Heart right ventricle (tissue), 16 donors: ENCODE measurements around the gene NADSYN1. TPM values are rescaled to one million over a fixed set of nuclear protein-coding genes. Genes with fewer than 3 reads are reported as not detected.
A peak's percentile ranks its signal among the peaks of the same experiment; 100 is the strongest.

Experiments
- ATAC-seq, 8 donors: fragments of 200-7000 bp; cut with Tn5 transposase; one replicate each; pipeline ENCODE4 v1.9.1; 2020; ENCODE audit warnings: mild to moderate bottlenecking in 8 of 8, moderate library complexity in 8 of 8, moderate number of reproducible peaks in 1 of 8
- DNase-seq, 2 donors: peaks; one replicate each; pipeline ENCODE4 v3.0.0-alpha.2; 2020
- H3K27ac ChIP-seq, 10 donors: fragments of 200-600 bp; sonication (generic) in 2 of 10; one replicate each; pipeline versions ENCODE4 v1.5.0 to v1.8.0; 2020 to 2022; ENCODE audit warnings: mild to moderate bottlenecking in 3 of 10
- H3K27me3 ChIP-seq, 7 donors: fragments of 200-600 bp; one replicate each; pipeline ENCODE4 v1.8.0; 2021 to 2022; ENCODE audit warnings: mild to moderate bottlenecking in 2 of 7
- H3K36me3 ChIP-seq, 9 donors: fragments of 200-600 bp; sonication (generic) in 1 of 9; one replicate each; pipeline versions ENCODE4 v1.5.0 to v1.8.0; 2020 to 2022; ENCODE audit warnings: mild to moderate bottlenecking in 2 of 9
- H3K4me1 ChIP-seq, 9 donors: fragments of 200-600 bp; sonication (generic) in 1 of 9; one replicate each; pipeline versions ENCODE4 v1.5.0 to v1.8.0; 2020 to 2022; ENCODE audit warnings: mild to moderate bottlenecking in 4 of 9
- H3K4me3 ChIP-seq, 10 donors: fragments of 200-600 bp; sonication (generic) in 2 of 10; one replicate each; pipeline versions ENCODE4 v1.5.0 to v1.8.0; 2020 to 2022; ENCODE audit warnings: mild to moderate bottlenecking in 7 of 10, moderate library complexity in 2 of 10
- H3K9me3 ChIP-seq, 11 donors: fragments of 200-600 bp in 10 of 11; sonication (generic) in 2 of 11; one replicate each; pipeline versions ENCODE4 v1.5.0 to v1.8.0; 2013 to 2022; ENCODE audit warnings: mild to moderate bottlenecking in 2 of 11, control low read depth in 1 of 11, moderate library complexity in 1 of 11
- whole genome bisulfite sequencing, 2 donors: extraction: QIAGEN DNeasy Blood & Tissue Kit; methylation state at CpG; one replicate each; pipeline ENCODE4 v1.1.7; 2013; ENCODE audit warnings: inconsistent platforms in 1 of 2; 5-methylcytosine and 5-hydroxymethylcytosine counted together
- intact Hi-C, 10 donors: fragments of 100-400 bp; cut with DNase I; formaldehyde crosslinking; loops; one replicate each; pipeline versions ENCODE4 v1.11.1 to v1.14.2; 2022
- long read RNA-seq, 3 donors: library from polyadenylated mRNA; unstranded; transcript quantifications; one replicate each; pipeline ENCODE4 v2.0.0, GENCODE V29; 2020 to 2021
- polyA plus RNA-seq, 2 donors: library from polyadenylated mRNA; stranded (reverse); fragments of 200-250 nt; gene quantifications; one replicate each; pipeline ENCODE4 v1.2.3, GENCODE V29; 2013
- total RNA-seq, 10 donors: library from RNA; stranded (reverse); fragmentation: NEBNext Ultra II Directional in 3 of 10; extraction: Animal tissue kit (Norgen Biotek cat#: 25700) in 3 of 10; gene quantifications; one replicate each; pipeline versions ENCODE4 v1.2.1 to v1.2.4, GENCODE V29; 2021 to 2023
- TF ChIP-seq, protein P1 (sequence below), 9 donors: fragments of 200-600 bp; sonication (generic) in 2 of 9; IDR thresholded peaks; one replicate each; pipeline versions ENCODE4 v1.5.0 to v1.8.0; 2021 to 2022; ENCODE audit warnings: antibody characterized with exemption in 9 of 9, mild to moderate bottlenecking in 5 of 9, moderate library complexity in 1 of 9
- donor health status: Arrhythmogenic right ventricular cardiomyopathy.
- donor health status: ischemic (EF 13 %, LVEDD 7.1; RV severe dilation, severe dysfunction).
- donor health status: healthy with polysubstance abuse.
- donor health status: DM: no; HTN: yes; CAD: no.
- donor health status: DM: no; HTN: no; CAD: no.
- donor health status: ischemic (EF 25% LVEDD 6.9; RV normal size, moderate dysfunction).
- donor health status: ischemic (EF 25% LVEDD 5.7; RV mildly dilated, moderate dysfunction).
- donor health status: healthy.
- donor health status: DM: yes; HTN: yes; CAD: no.
- donor health status: Ischemic cardiomyopathy.
- donor health status: ischemic (EF 35%, LVEDD 5.7; RV mildly dilated, moderate dysfunction).
- donor health status: nonischemic (EF 11% LVEDD 7.7; RV severe dilation, severe dysfunction).
- donor health status: DM: yes; HTN: yes; CAD: no.
- donor health status: PGD.
- donor health status: ischemic (EF 29% LVEDD 5.4; RV normal size, mild dysfunction).
- donor health status: nonischemic (EF 23%, LVEDD 6.1; RV moderate dilation, normal function).

NADSYN1 gene
- 10 to 100 TPM; 13.4 to 31.4 (median 16.0) TPM for total RNA-seq
- polyA plus RNA-seq, result 10 to 100 TPM; 25.6 to 32.0 TPM
- long read RNA-seq, donor 1, transcript NADSYN1-201 (21 exons, 2,773 nt), result major isoform, 10 of 16 reads
- long read RNA-seq, donor 1, partial matches to known transcripts, result 4 of 16 reads
- long read RNA-seq, donor 1, other reads (novel, unspliced or antisense), result 2 of 16 reads
- long read RNA-seq, donor 2, transcript NADSYN1-201 (21 exons, 2,773 nt), result major isoform, 17 of 25 reads
- long read RNA-seq, donor 2, partial matches to known transcripts, result 5 of 25 reads
- long read RNA-seq, donor 2, other reads (novel, unspliced or antisense), result 2 of 25 reads
- long read RNA-seq, donor 3, transcript NADSYN1-201 (21 exons, 2,773 nt), result major isoform, 30 of 41 reads
- long read RNA-seq, donor 3, partial matches to known transcripts, result 4 of 41 reads
- long read RNA-seq, donor 3, other reads (novel, unspliced or antisense), result 6 of 41 reads

DNA sequence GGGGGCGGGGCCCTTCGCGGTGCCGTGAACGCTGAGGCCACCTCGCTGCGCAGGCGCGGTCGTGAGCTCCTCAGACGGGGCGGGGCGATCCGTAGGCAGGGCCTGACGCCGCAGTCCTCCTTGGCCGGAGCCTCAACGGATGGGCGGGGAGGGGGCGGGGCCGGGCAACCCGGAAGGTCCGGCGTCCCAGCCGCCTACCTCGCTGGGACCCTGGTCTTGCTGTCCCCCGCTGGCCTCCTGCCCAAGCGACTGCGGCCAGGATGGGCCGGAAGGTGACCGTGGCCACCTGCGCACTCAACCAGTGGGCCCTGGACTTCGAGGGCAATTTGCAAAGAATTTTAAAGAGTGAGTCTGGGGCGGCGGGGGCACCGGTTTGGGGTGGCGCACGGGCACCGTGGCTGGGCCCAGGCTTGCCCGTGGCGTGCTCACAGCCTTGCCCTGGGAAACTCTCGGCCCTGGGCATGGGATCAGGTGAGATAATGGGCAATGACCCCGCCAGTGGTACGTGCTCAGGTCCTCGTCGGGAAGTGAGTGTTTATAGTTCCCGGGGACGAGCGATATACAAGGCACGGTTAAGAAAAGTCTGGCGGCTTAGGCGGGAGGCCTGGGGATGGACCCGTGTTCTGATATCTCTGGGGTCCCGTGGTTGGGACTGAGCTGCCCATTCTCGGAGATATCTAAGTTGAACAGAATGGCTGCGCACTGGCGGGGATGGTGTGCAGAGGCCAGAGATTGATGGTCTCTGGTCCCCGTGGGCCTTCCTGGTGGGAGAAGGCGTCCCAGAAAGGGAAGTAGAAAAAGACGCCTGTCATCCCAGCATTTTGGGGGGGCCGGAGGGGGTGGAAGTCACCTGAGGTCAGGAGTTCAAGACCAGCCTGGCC is at the start of gene NADSYN1:
Gene NADSYN1 (plus strand): TSS at position 167 of the 881 bp plus-strand sequence. CDS start 94 bp downstream, at position 261.
- H3K4me3 ChIP-seq, result peak within 1 kb of the TSS; percentile 54 to 97 (median 90)
- TF ChIP-seq, protein P1, sequence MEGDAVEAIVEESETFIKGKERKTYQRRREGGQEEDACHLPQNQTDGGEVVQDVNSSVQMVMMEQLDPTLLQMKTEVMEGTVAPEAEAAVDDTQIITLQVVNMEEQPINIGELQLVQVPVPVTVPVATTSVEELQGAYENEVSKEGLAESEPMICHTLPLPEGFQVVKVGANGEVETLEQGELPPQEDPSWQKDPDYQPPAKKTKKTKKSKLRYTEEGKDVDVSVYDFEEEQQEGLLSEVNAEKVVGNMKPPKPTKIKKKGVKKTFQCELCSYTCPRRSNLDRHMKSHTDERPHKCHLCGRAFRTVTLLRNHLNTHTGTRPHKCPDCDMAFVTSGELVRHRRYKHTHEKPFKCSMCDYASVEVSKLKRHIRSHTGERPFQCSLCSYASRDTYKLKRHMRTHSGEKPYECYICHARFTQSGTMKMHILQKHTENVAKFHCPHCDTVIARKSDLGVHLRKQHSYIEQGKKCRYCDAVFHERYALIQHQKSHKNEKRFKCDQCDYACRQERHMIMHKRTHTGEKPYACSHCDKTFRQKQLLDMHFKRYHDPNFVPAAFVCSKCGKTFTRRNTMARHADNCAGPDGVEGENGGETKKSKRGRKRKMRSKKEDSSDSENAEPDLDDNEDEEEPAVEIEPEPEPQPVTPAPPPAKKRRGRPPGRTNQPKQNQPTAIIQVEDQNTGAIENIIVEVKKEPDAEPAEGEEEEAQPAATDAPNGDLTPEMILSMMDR (IDR thresholded peaks at IDR 0.05), result no peak
- ATAC-seq (peak; percentile 91 to 96 (median 94)), DNase-seq (peak; percentile 97 to 99)
- H3K9me3 ChIP-seq, result no peaks in the 10 kb centered on the region
- no peaks in the 10 kb centered on the region for H3K27me3 ChIP-seq
- peak within 1 kb of the TSS in 9 of 10 donors; percentile 71 to 95 (median 80) for H3K27ac ChIP-seq
- intact Hi-C loops, result no loop called here
- H3K36me3 ChIP-seq, result peaks cover 0 to 37% (median 20%) of the 10 kb centered on the region in 9 donors
- peaks cover 4 to 50% (median 28%) of the 10 kb centered on the region in 9 donors for H3K4me1 ChIP-seq
- WGBS, 2 donors, result 2 to 3% methylated on average over 61 of the region's 61 CpGs

DNA sequence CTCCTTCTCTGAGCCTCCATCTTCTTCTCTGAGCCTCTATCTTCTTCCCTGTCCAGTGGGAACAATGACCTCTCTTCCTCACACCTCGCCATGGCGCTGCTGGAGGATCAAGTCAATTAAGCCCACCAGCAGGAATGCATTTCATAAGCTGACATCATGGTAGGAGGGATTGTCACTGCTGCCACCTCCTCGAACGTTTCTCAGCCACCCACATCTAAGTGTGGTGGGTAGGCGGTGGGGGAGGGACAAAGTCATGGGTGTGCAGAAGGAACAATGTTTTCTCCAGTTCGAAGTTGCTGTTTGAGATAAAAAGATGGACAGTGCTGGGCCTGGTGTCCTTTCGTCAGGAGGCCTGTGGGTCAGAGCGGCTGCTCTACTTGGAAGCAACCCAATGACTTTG is 48.8 kb upstream of the NADSYN1 start:
- H3K4me1 ChIP-seq, result no peaks in the 10 kb centered on the region
- intact Hi-C loops, result no loop called here
- no peak overlapping the region for H3K27ac ChIP-seq
- H3K4me3 ChIP-seq, result no peak overlapping the region
- H3K27me3 ChIP-seq, result peaks cover 0 to 18% (median 0%) of the 10 kb centered on the region in 7 donors
- ATAC-seq, result no peak
- no peaks in the 10 kb centered on the region for H3K9me3 ChIP-seq
- H3K36me3 ChIP-seq, result no peaks in the 10 kb centered on the region
- TF ChIP-seq, protein P1 (IDR thresholded peaks at IDR 0.05), result no peak
- 66 to 70% methylated on average over 8 of the region's 8 CpGs for WGBS, 2 donors
- no peak for DNase-seq

DNA sequence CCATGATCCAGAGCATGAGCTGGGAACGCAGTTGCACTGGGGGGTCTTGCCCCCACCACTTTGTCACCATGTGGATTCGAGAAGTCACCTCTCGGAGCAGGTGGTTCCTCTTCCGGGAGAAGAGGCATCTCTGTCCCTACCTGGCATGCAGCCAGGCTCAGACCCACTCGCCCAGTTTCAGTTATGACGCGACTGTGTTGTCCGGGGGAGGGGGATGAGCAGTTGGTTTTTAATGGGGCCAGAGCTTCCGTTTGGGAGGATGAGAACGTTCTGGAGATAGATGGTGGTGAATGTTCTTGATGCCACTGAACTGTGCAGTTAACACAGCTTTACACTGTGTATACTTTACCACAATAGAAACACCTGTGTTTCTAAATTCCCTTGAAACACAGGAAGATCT is 46.3 kb upstream of the NADSYN1 start:
- Histone ChIP-seq H3K27ac (no peak overlapping the region), H3K4me1 (no peaks in the 10 kb centered on the region), H3K36me3 (no peaks in the 10 kb centered on the region), H3K4me3 (no peak overlapping the region), H3K9me3 (no peaks in the 10 kb centered on the region), H3K27me3 (peaks cover 0 to 21% (median 0%) of the 10 kb centered on the region in 7 donors)
- intact Hi-C loops, result no loop called here
- TF ChIP-seq, protein P1 (IDR thresholded peaks at IDR 0.05), result no peak
- ATAC-seq (no peak), DNase-seq (no peak)
- 62 to 68% methylated on average over 10 of the region's 10 CpGs for WGBS, 2 donors

DNA sequence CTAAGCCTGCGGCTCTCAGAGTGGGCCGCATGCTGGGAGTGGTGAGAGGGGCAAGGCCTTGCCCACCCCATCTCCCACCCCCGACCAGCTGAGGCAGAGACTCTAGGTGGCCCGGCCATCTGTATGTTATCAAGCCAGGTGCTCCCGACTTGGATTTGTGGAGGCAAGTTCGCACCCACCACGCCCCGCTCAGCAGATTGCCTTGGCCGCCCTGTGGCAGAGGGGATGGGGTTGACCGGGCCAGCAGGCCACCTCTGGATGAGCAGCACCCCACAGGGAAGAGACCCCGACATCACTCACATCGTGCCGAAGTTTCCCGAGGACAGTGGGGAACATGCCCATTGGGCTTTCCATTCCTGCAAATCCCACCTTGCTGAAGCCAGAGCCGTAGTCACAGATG is 45.6 kb upstream of the NADSYN1 start:
- 84 to 85% methylated on average over 15 of the region's 15 CpGs for WGBS, 2 donors
- H3K9me3 ChIP-seq, result no peaks in the 10 kb centered on the region
- no peak for DNase-seq
- H3K4me1 ChIP-seq, result no peaks in the 10 kb centered on the region
- TF ChIP-seq, protein P1 (IDR thresholded peaks at IDR 0.05), result no peak
- intact Hi-C loops, result no loop called here
- no peak overlapping the region for H3K27ac ChIP-seq
- peaks cover 0 to 28% (median 4%) of the 10 kb centered on the region in 7 donors for H3K27me3 ChIP-seq
- H3K4me3 ChIP-seq, result no peak overlapping the region
- no peak for ATAC-seq
- H3K36me3 ChIP-seq, result no peaks in the 10 kb centered on the region
